OCI-LY1 (cell line): ENCODE data around the gene TM9SF4.

Source experiments
- H2AFZ ChIP-seq: fragments of 200-600 bp; sonication (generic), shearing (Covaris generic); 2 replicates; pipeline ENCODE4 v1.6.0; 2014; ENCODE audit warnings: antibody characterized with exemption, mild to moderate bottlenecking, low read length
- H3F3A ChIP-seq: fragments of 200-600 bp; sonication (generic), shearing (Covaris generic); 2 replicates; pipeline ENCODE4 v1.6.0; 2014; ENCODE audit warnings: mild to moderate bottlenecking, antibody characterized with exemption, low read length, moderate library complexity; ENCODE audit not compliant: insufficient read depth
- H3K27ac ChIP-seq: fragments of 200-600 bp; sonication (generic); 2 replicates; pipeline ENCODE4 v1.5.1; 2014; ENCODE audit warnings: low read length, mixed run types, mild to moderate bottlenecking, low read depth; ENCODE audit not compliant: poor library complexity, severe bottlenecking
- H3K27me3 ChIP-seq: fragments of 200-600 bp; sonication (generic); 2 replicates; pipeline ENCODE4 v1.6.0; 2014; ENCODE audit warnings: antibody characterized with exemption, mild to moderate bottlenecking, low read length, moderate library complexity; ENCODE audit not compliant: insufficient read depth
- H3K36me3 ChIP-seq: fragments of 200-600 bp; sonication (generic); 2 replicates; pipeline ENCODE4 v1.6.1; 2014; ENCODE audit warnings: mild to moderate bottlenecking, antibody characterized with exemption, low read length, moderate library complexity, mixed read lengths; ENCODE audit not compliant: insufficient read depth
- H3K4me1 ChIP-seq: fragments of 200-600 bp; sonication (generic); 2 replicates; pipeline ENCODE4 v1.5.1; 2014; ENCODE audit warnings: mild to moderate bottlenecking, low read length, moderate library complexity; ENCODE audit not compliant: insufficient read depth, severe bottlenecking
- H3K4me2 ChIP-seq: fragments of 200-600 bp; sonication (generic), shearing (Covaris generic); 2 replicates; pipeline ENCODE4 v1.6.1; 2014; ENCODE audit warnings: low read length
- H3K4me3 ChIP-seq: fragments of 200-600 bp; sonication (generic); 2 replicates; pipeline ENCODE4 v1.5.1; 2014; ENCODE audit warnings: low read length, low read depth, mild to moderate bottlenecking, mixed read lengths; ENCODE audit not compliant: poor library complexity, severe bottlenecking
- H3K79me2 ChIP-seq: fragments of 200-600 bp; shearing (Covaris generic); 2 replicates; pipeline ENCODE4 v1.6.1; 2016; ENCODE audit warnings: mixed run types, low read length, mixed read lengths; ENCODE audit not compliant: insufficient read depth
- H3K9ac ChIP-seq: fragments of 200-600 bp; sonication (generic), shearing (Covaris generic); 2 replicates; pipeline ENCODE4 v1.6.1; 2014; ENCODE audit warnings: mild to moderate bottlenecking, low read length, mixed read lengths
- H3K9me2 ChIP-seq: fragments of 200-600 bp; sonication (generic), shearing (Covaris generic); 2 replicates; pipeline ENCODE4 v1.6.1; 2014; ENCODE audit warnings: low read depth, mild to moderate bottlenecking, low read length, mixed read lengths
- H3K9me3 ChIP-seq: fragments of 200-600 bp; shearing (Covaris generic); 2 replicates; pipeline ENCODE4 v1.6.1; 2014; ENCODE audit warnings: low read length, mixed read lengths
- H4K20me1 ChIP-seq: fragments of 200-600 bp; sonication (generic), shearing (Covaris generic); 2 replicates; pipeline ENCODE4 v1.6.0; 2016; ENCODE audit warnings: mild to moderate bottlenecking, low read length; ENCODE audit not compliant: insufficient read depth
- CTCF ChIP-seq: fragments of 200-600 bp; sonication (generic), shearing (Covaris generic); IDR thresholded peaks from 2 replicates; pipeline ENCODE4 v1.5.1; 2017; ENCODE audit warnings: mild to moderate bottlenecking, antibody characterized with exemption, low read length, moderate library complexity, mixed read lengths
- EZH2 ChIP-seq: fragments of 200-600 bp; sonication (generic), shearing (Covaris generic); IDR thresholded peaks from 2 replicates; pipeline ENCODE4 v1.8.0; 2017; ENCODE audit warnings: borderline replicate concordance, mixed run types, mild to moderate bottlenecking, antibody characterized with exemption, low read length, moderate library complexity, mixed read lengths

Gene TM9SF4

GRCh38 chr20:32110727-32111126, 1.2 kb downstream of the TM9SF4 start:
- Histone ChIP-seq H3K9me2 (no peaks in the 10 kb centered on the region), H3K27ac (no peak overlapping the region), H4K20me1 (no peaks in the 10 kb centered on the region), H3K4me1 (peaks cover 15% of the 10 kb centered on the region), H3K4me2 (peak overlapping the region; percentile 90), H3K9ac (peak overlapping the region; percentile 83), H3K9me3 (no peaks in the 10 kb centered on the region), H3K27me3 (no peaks in the 10 kb centered on the region), H3K4me3 (peak overlapping the region; percentile 80), H2AFZ (no peak overlapping the region), H3F3A (no peaks in the 10 kb centered on the region), H3K79me2 (peaks cover 51% of the 10 kb centered on the region), H3K36me3 (no peaks in the 10 kb centered on the region)
- TF ChIP-seq EZH2 = no peak
- no peak for TF ChIP-seq CTCF

- no peaks in the 10 kb centered on the region for H3K27me3 ChIP-seq
Observed at GRCh38 chr20:32111156-32111686, 1.7 kb downstream of the TM9SF4 start.

GRCh38 chr20:32111753-32112152, 2.2 kb downstream of the TM9SF4 start:
- Histone ChIP-seq H3K9me2 (no peaks in the 10 kb centered on the region), H3K27ac (no peak overlapping the region), H4K20me1 (no peaks in the 10 kb centered on the region), H3K9ac (no peak overlapping the region; the same call in 1 of the 2 replicates), H3K36me3 (no peaks in the 10 kb centered on the region), H3K4me2 (peak overlapping the region; percentile 90; the same call in 1 of the 2 replicates), H2AFZ (no peak overlapping the region), H3K9me3 (no peaks in the 10 kb centered on the region), H3K79me2 (peaks cover 58% of the 10 kb centered on the region), H3K27me3 (no peaks in the 10 kb centered on the region), H3K4me3 (no peak overlapping the region), H3F3A (no peaks in the 10 kb centered on the region), H3K4me1 (peaks cover 15% of the 10 kb centered on the region)
- TF ChIP-seq CTCF (no peak), EZH2 (no peak)

More at GRCh38 chr20:32111156-32111686, 1.7 kb downstream of the TM9SF4 start:
- H2AFZ ChIP-seq = no peak overlapping the region
- H3K9me3 ChIP-seq = no peaks in the 10 kb centered on the region
- peak overlapping the region; percentile 83 for H3K9ac ChIP-seq
- TF ChIP-seq EZH2 (no peak), CTCF (no peak)
- H3K36me3 ChIP-seq = no peaks in the 10 kb centered on the region
- H3K4me3 ChIP-seq = peak overlapping the region; percentile 80
- H3K9me2 ChIP-seq = no peaks in the 10 kb centered on the region
- H3K79me2 ChIP-seq = peaks cover 54% of the 10 kb centered on the region
- H3F3A ChIP-seq = no peaks in the 10 kb centered on the region
- no peak overlapping the region for H3K27ac ChIP-seq
- H3K4me2 ChIP-seq = peak overlapping the region; percentile 90
- peaks cover 15% of the 10 kb centered on the region for H3K4me1 ChIP-seq
- no peaks in the 10 kb centered on the region for H4K20me1 ChIP-seq
